ENCODE measurements around the gene RGL4. TPM values are rescaled to one million over a fixed set of nuclear protein-coding genes. Genes with fewer than 3 reads are reported as not detected.

RGL4 gene
- total RNA-seq, 1 donor from 2014 or later = 0.15 TPM

DNA sequence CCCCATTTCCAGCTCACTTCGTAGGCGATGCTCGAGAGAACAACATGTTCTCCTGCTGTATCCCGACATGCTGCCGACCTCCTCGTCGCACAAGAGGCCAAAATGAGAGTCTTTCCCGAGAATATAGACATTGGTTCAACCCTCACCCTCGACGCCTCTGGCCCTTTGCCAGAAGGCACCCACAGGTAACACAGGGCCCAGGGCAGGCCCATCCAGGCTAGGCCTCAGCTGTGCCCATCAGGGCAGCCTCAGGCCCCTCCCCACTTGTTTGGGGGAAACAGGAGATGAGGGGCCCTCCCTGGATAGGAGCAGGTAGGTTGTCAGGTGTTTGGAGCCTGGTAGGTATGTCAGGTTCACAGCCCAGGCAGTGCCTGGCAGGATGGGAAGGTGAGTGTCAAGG lies 2.7 kb upstream of the RGL4 start:
- H3K9me3 Mint-ChIP-seq (ENCODE audit: unreplicated experiment) = no peaks in the 10 kb centered on the region

DNA sequence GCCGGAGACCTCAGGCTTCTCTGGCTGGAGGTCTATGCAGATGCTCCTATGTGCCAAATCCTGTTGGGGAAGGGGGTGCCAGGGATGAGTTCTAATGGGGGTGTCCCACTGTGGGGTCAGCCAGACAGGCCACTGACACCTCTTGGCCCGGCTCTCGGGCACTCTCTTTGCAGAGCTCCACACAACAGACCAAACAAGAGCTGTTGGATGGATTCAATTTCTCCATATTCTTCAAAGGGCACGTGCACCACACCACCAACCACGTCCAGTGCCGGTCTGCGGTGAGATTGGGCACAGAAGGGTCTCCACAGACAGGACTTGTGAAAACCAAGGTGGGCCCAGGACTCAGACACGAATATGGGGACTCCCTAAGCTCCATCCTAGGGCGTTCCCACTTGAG lies 2.2 kb upstream of the RGL4 start:
- TF ChIP-seq, protein P1, sequence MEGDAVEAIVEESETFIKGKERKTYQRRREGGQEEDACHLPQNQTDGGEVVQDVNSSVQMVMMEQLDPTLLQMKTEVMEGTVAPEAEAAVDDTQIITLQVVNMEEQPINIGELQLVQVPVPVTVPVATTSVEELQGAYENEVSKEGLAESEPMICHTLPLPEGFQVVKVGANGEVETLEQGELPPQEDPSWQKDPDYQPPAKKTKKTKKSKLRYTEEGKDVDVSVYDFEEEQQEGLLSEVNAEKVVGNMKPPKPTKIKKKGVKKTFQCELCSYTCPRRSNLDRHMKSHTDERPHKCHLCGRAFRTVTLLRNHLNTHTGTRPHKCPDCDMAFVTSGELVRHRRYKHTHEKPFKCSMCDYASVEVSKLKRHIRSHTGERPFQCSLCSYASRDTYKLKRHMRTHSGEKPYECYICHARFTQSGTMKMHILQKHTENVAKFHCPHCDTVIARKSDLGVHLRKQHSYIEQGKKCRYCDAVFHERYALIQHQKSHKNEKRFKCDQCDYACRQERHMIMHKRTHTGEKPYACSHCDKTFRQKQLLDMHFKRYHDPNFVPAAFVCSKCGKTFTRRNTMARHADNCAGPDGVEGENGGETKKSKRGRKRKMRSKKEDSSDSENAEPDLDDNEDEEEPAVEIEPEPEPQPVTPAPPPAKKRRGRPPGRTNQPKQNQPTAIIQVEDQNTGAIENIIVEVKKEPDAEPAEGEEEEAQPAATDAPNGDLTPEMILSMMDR (IDR thresholded peaks at IDR 0.05; ENCODE audit: unreplicated experiment) = no peak
- Mint-ChIP-seq H3K27me3 (ENCODE audit: unreplicated experiment) (peaks cover 2% of the 10 kb centered on the region), H3K27ac (ENCODE audit: unreplicated experiment) (no peak overlapping the region), H3K36me3 (ENCODE audit: low read depth, unreplicated experiment) (peaks cover 22% of the 10 kb centered on the region), H3K4me3 (ENCODE audit: unreplicated experiment) (no peak overlapping the region), H3K4me1 (ENCODE audit: unreplicated experiment) (no peaks in the 10 kb centered on the region), H3K9me3 (ENCODE audit: unreplicated experiment) (no peaks in the 10 kb centered on the region)
- no peak for DNase-seq (ENCODE audit: low spot score)

More for the DNA sequence above, 2.7 kb upstream of the RGL4 start:
- no peaks in the 10 kb centered on the region for H3K4me1 Mint-ChIP-seq (ENCODE audit: unreplicated experiment)
- no peak overlapping the region for H3K27ac Mint-ChIP-seq (ENCODE audit: unreplicated experiment)
- H3K4me3 Mint-ChIP-seq (ENCODE audit: unreplicated experiment) = no peak overlapping the region
- TF ChIP-seq, protein P1 (IDR thresholded peaks at IDR 0.05; ENCODE audit: unreplicated experiment) = no peak
- no peak for DNase-seq (ENCODE audit: low spot score)
- peaks cover 2% of the 10 kb centered on the region for H3K27me3 Mint-ChIP-seq (ENCODE audit: unreplicated experiment)
- peaks cover 21% of the 10 kb centered on the region for H3K36me3 Mint-ChIP-seq (ENCODE audit: low read depth, unreplicated experiment)

DNA sequence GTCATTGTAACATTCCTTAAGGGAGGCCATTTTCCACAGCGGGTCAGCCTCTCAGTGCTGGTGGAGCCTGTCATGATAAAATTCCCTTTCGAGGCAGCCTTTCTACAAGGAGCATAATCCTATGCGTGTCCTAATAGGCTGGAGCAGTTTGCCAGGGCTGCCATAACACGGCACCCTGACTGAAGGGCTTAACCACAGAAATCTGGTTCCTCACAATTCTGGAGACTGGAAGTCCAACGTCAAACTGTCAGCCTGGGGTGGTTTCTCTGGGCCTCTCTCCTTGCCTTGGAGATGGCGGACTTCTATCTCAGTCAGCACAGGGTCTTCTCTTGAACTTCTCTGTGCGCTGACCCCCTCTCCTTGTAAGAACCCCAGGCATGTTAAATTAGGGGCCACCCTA lies 1.4 kb upstream of the RGL4 start:
- TF ChIP-seq, protein P1 (IDR thresholded peaks at IDR 0.05; ENCODE audit: unreplicated experiment) = no peak
- Mint-ChIP-seq H3K36me3 (ENCODE audit: low read depth, unreplicated experiment) (peaks cover 29% of the 10 kb centered on the region), H3K27ac (ENCODE audit: unreplicated experiment) (no peak overlapping the region), H3K4me3 (ENCODE audit: unreplicated experiment) (no peak overlapping the region), H3K9me3 (ENCODE audit: unreplicated experiment) (no peaks in the 10 kb centered on the region), H3K4me1 (ENCODE audit: unreplicated experiment) (no peaks in the 10 kb centered on the region), H3K27me3 (ENCODE audit: unreplicated experiment) (peaks cover 2% of the 10 kb centered on the region)
- no peak for DNase-seq (ENCODE audit: low spot score)

DNA sequence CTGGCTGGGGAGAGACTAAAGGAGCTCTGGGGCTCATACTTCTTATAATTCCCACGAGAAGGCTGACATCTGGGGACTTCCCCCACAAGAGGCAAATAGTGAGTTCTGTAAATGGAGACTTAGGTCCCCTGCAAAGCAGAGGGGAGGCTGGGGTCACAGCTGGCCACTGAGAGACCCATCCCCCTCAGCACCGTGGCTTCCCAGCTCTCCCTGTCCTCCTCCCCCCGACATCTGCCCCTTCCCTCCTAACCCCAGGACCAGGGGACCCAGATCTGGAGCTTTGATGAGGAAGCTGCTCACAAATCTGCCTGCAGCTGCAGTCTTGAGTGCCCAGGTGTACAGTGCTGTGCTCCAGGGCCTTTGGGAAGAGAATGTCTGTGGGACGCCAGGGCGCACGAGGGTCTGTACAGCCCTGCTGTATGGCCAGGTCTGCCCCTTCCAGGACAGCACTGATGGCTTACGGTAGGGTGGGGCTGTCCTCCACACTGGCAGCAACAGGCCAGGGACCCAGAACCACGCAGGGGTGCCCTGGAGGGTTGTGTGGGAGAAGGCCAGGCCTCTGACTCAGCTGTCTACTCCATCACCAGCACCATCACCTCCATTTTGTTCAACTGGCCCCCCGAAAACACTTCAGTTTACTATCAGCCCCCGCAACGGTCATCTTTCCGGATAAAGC lies 1.1 kb downstream of the RGL4 start:
- H3K9me3 Mint-ChIP-seq (ENCODE audit: unreplicated experiment) = no peaks in the 10 kb centered on the region
- no peak overlapping the region for H3K27ac Mint-ChIP-seq (ENCODE audit: unreplicated experiment)
- peaks cover 19% of the 10 kb centered on the region for H3K4me1 Mint-ChIP-seq (ENCODE audit: unreplicated experiment)
- no peak overlapping the region for H3K4me3 Mint-ChIP-seq (ENCODE audit: unreplicated experiment)
- H3K36me3 Mint-ChIP-seq (ENCODE audit: low read depth, unreplicated experiment) = peaks cover 39% of the 10 kb centered on the region
- TF ChIP-seq, protein P1 (IDR thresholded peaks at IDR 0.05; ENCODE audit: unreplicated experiment) = no peak
- peaks cover 3% of the 10 kb centered on the region for H3K27me3 Mint-ChIP-seq (ENCODE audit: unreplicated experiment)
- DNase-seq (ENCODE audit: low spot score) = no peak

DNA sequence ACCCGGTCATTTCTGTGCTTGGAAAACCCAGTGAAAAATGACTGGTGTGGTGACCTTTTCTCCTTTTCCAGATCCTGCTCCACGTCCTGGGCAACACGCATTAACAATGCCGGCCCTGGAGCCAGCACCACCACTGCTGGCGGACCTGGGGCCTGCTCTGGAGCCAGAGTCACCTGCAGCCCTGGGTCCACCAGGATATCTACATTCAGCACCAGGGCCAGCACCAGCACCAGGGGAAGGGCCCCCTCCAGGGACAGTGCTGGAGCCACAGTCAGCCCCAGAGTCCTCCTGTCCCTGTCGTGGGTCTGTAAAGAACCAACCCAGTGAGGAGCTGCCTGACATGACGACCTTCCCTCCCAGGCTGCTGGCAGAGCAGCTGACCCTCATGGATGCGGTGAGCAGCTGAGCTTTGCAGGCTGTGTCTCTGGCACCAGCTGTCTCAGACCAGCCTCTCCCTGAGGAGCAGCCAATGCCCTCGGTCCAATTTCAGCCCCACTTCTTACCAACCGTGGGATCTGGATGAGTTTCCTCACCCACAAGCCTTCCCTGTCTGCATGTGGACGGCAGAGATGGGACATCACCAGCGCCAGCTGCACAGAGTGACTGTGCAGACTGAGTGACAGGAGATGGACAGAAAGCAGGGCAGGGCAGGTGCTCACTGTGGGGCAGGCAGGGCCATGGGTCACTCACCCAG lies 1.9 kb downstream of the RGL4 start:
- Mint-ChIP-seq H3K4me3 (ENCODE audit: unreplicated experiment) (no peak overlapping the region), H3K9me3 (ENCODE audit: unreplicated experiment) (no peaks in the 10 kb centered on the region), H3K27me3 (ENCODE audit: unreplicated experiment) (peaks cover 3% of the 10 kb centered on the region), H3K36me3 (ENCODE audit: low read depth, unreplicated experiment) (peaks cover 39% of the 10 kb centered on the region), H3K27ac (ENCODE audit: unreplicated experiment) (no peak overlapping the region), H3K4me1 (ENCODE audit: unreplicated experiment) (peaks cover 19% of the 10 kb centered on the region)
- no peak for DNase-seq (ENCODE audit: low spot score)
- TF ChIP-seq, protein P1 (IDR thresholded peaks at IDR 0.05; ENCODE audit: unreplicated experiment) = no peak

All from endothelial cell (in vitro differentiated cells).